SK-N-SH treated with all-trans-retinoic acid at 6 μM for 48 hours (cell line): ENCODE measurements around the gene LRRC8C.

Experiments used
- ATAC-seq: fragments of 200-7000 bp; cut with Tn5 transposase; 3 replicates; pipeline ENCODE4 v1.9.1; 2020; ENCODE audit warnings: mild to moderate bottlenecking, moderate library complexity
- ARNTL ChIP-seq: fragments of 450-650 bp; formaldehyde crosslinking; IDR thresholded peaks from 2 replicates; pipeline ENCODE4 v1.5.0; 2020; ENCODE audit warnings: low read depth, mild to moderate bottlenecking, moderate library complexity, borderline replicate concordance
- BACH2 ChIP-seq: fragments of 250-450 bp; sonication (Bioruptor Pico); IDR thresholded peaks from 2 replicates; pipeline ENCODE4 v1.9.0; 2021; ENCODE audit warnings: mild to moderate bottlenecking, borderline replicate concordance
- CREB5 ChIP-seq: fragments of 250-450 bp; sonication (Bioruptor Pico); IDR thresholded peaks from 2 replicates; pipeline ENCODE4 v1.5.1; 2020; ENCODE audit warnings: low read depth, mild to moderate bottlenecking, moderate library complexity
- CSDC2 ChIP-seq: fragments of 250-450 bp; sonication (Bioruptor Pico); IDR thresholded peaks from 2 replicates; pipeline ENCODE4 v1.5.0; 2020; ENCODE audit warnings: mild to moderate bottlenecking, moderate library complexity
- CSRNP3 ChIP-seq: fragments of 250-450 bp; sonication (Bioruptor Pico); IDR thresholded peaks from 2 replicates; pipeline ENCODE4 v1.5.1; 2021; ENCODE audit warnings: mild to moderate bottlenecking, moderate library complexity
- ESRRG ChIP-seq: fragments of 250-450 bp; sonication (Bioruptor Pico); IDR thresholded peaks from 2 replicates; pipeline ENCODE4 v1.6.1; 2021; ENCODE audit warnings: mild to moderate bottlenecking
- GLIS3 ChIP-seq: fragments of 250-450 bp; sonication (Bioruptor Pico); IDR thresholded peaks from 2 replicates; pipeline ENCODE4 v1.5.0; 2020; ENCODE audit warnings: mild to moderate bottlenecking, moderate library complexity
- OSR1 ChIP-seq: fragments of 250-450 bp; sonication (Bioruptor Pico); IDR thresholded peaks from 2 replicates; pipeline ENCODE4 v1.8.0; 2022; ENCODE audit warnings: moderate library complexity, mild to moderate bottlenecking, inconsistent platforms
- PATZ1 ChIP-seq: fragments of 250-450 bp; sonication (Bioruptor Pico); IDR thresholded peaks from 2 replicates; pipeline ENCODE4 v1.8.0; 2020; ENCODE audit warnings: mild to moderate bottlenecking, moderate library complexity, borderline replicate concordance
- POU6F1 ChIP-seq: fragments of 250-450 bp; sonication (Bioruptor Pico); IDR thresholded peaks from 2 replicates; pipeline ENCODE4 v1.8.0; 2021; ENCODE audit warnings: low read depth, mild to moderate bottlenecking, moderate library complexity, borderline replicate concordance
- PPARA ChIP-seq: fragments of 250-450 bp; sonication (Bioruptor Pico); IDR thresholded peaks from 2 replicates; pipeline ENCODE4 v1.5.0; 2020; ENCODE audit warnings: mild to moderate bottlenecking, borderline replicate concordance
- RARB ChIP-seq: fragments of 250-450 bp; sonication (Bioruptor Pico); IDR thresholded peaks from 2 replicates; pipeline ENCODE4 v1.8.0; 2021; ENCODE audit warnings: mild to moderate bottlenecking, moderate library complexity
- TCF4 ChIP-seq: fragments of 250-450 bp; sonication (Bioruptor Pico); IDR thresholded peaks from 2 replicates; pipeline ENCODE4 v1.8.0; 2021; ENCODE audit warnings: mild to moderate bottlenecking, moderate library complexity, borderline replicate concordance
- TOX ChIP-seq: fragments of 250-450 bp; sonication (Bioruptor Pico); IDR thresholded peaks from 2 replicates; pipeline ENCODE4 v1.8.0; 2021; ENCODE audit warnings: mild to moderate bottlenecking, moderate library complexity, borderline replicate concordance
- TSHZ2 ChIP-seq: fragments of 250-450 bp; sonication (Bioruptor Pico); IDR thresholded peaks from 2 replicates; pipeline ENCODE4 v1.5.0; 2020; ENCODE audit warnings: mild to moderate bottlenecking, moderate library complexity
- ZC3H10 ChIP-seq: fragments of 250-450 bp; sonication (Bioruptor Pico); IDR thresholded peaks from 2 replicates; pipeline ENCODE4 v1.5.1; 2021; ENCODE audit warnings: mild to moderate bottlenecking, moderate library complexity
- ZFP3 ChIP-seq: fragments of 250-450 bp; sonication (Bioruptor Pico); IDR thresholded peaks from 2 replicates; pipeline ENCODE4 v1.5.0; 2020; ENCODE audit warnings: mild to moderate bottlenecking, moderate library complexity
- ZFP30 ChIP-seq: fragments of 450-650 bp; formaldehyde crosslinking; IDR thresholded peaks from 2 replicates; pipeline ENCODE4 v1.5.0; 2022; ENCODE audit warnings: mild to moderate bottlenecking, moderate library complexity
- ZNF70 ChIP-seq: fragments of 450-650 bp; formaldehyde crosslinking; IDR thresholded peaks from 2 replicates; pipeline ENCODE4 v1.5.0; 2020; ENCODE audit warnings: mild to moderate bottlenecking, moderate library complexity
- ZNF8 ChIP-seq: fragments of 450-650 bp; formaldehyde crosslinking; IDR thresholded peaks from 2 replicates; pipeline ENCODE4 v1.5.0; 2020; ENCODE audit warnings: mild to moderate bottlenecking, moderate library complexity

LRRC8C gene

GRCh38 chr1:89708751-89709375 is 75.9 kb downstream of the LRRC8C start:
- ATAC-seq, result no peak; the same call in 2 of the 3 replicates
- TF ChIP-seq RARB, result no peak
- TF ChIP-seq TCF4 (CRISPR knock-in tag), result no peak
- TF ChIP-seq CSRNP3, result no peak
- no peak for TF ChIP-seq PPARA
- TF ChIP-seq ZC3H10 (CRISPR knock-in tag), result no peak
- no peak for TF ChIP-seq CREB5 (CRISPR knock-in tag)
- TF ChIP-seq TOX, result no peak
- no peak for TF ChIP-seq ARNTL (CRISPR knock-in tag)
- TF ChIP-seq OSR1 (CRISPR knock-in tag), result no peak
- TF ChIP-seq PATZ1 (CRISPR knock-in tag), result no peak
- no peak for TF ChIP-seq TSHZ2
- no peak for TF ChIP-seq BACH2 (CRISPR knock-in tag)
- no peak for TF ChIP-seq GLIS3 (CRISPR knock-in tag)
- TF ChIP-seq ZNF8 (CRISPR knock-in tag), result no peak

- no peak for TF ChIP-seq OSR1 (CRISPR knock-in tag)
- no peak for TF ChIP-seq RARB
- no peak for TF ChIP-seq CSDC2
- no peak for TF ChIP-seq PPARA
- no peak for TF ChIP-seq ZFP3 (CRISPR knock-in tag)
- no peak for TF ChIP-seq BACH2 (CRISPR knock-in tag)
- no peak for TF ChIP-seq ZFP30 (CRISPR knock-in tag)
- no peak for TF ChIP-seq ZNF70 (CRISPR knock-in tag)
- TF ChIP-seq POU6F1, result no peak
- TF ChIP-seq ZC3H10 (CRISPR knock-in tag), result no peak
- TF ChIP-seq ESRRG (CRISPR knock-in tag), result no peak
- no peak for TF ChIP-seq TSHZ2
- TF ChIP-seq, all 23 proteins: peak for 0
- ATAC-seq, result no peak
Measured at GRCh38 chr1:89710498-89711139, 77.7 kb downstream of the LRRC8C start.
